ENCODE measurements around the gene ITPKB. TPM values are rescaled to one million over a fixed set of nuclear protein-coding genes. Genes with fewer than 3 reads are reported as not detected.

Gene ITPKB
- total RNA-seq, 1 donor from 2014 or later = 1.6 TPM

DNA sequence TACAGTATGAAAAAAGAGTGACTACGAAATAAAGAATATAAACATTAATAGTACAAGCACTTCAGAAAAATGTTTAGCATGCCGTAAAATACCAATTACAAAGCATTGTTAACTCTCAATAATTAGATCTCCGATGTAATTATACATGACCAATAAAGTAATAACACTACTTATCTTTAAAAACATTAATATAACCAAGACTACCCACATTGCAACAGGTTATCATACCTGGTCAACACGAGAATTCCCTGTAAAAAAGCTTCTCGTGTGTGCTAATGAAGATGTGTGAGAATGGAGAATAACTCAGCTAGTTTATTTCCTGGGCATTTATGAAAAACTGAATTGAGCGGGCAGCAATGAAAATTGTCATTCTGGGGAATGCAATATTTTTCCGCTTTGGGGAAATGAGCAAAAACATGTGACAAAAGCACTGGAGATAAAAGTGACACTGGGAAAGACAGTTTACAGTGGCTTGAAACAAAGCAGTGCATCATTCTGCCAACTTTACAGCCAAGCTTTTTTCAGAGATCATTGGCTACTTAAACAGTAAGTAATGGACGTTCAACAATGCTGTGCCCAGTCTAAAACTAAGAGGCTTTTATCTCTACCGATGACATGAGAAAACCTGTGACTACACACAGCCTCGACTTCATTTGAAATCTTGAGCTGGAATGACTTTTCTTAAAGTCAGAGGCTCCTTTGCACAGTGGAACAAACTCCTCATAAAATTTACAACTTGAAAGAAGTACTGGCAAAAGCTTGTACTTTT lies 34.7 kb downstream of the ITPKB start:
- H3F3A ChIP-seq (ENCODE audit: low read depth) = peaks cover 11% of the 10 kb centered on the region
- no peak overlapping the region for H3K4me2 ChIP-seq
- Mint-ChIP-seq H3K27ac (peak overlapping the region; percentile 75), H3K36me3 (peaks cover 14% of the 10 kb centered on the region), H3K4me3 (peak overlapping the region; percentile 78), H3K9me3 (no peaks in the 10 kb centered on the region), H3K4me1 (peaks cover 33% of the 10 kb centered on the region), H3K27me3 (ENCODE audit: insufficient read depth, low read depth) (peaks cover 2% of the 10 kb centered on the region)
- H4K20me1 ChIP-seq (ENCODE audit: low read depth) = no peaks in the 10 kb centered on the region
- no peaks in the 10 kb centered on the region for H3K9me3 ChIP-seq (ENCODE audit: low read depth)
- H3K79me2 ChIP-seq (ENCODE audit: low read depth) = no peaks in the 10 kb centered on the region
- peaks cover 11% of the 10 kb centered on the region for H3K27me3 ChIP-seq
- H3K36me3 ChIP-seq = no peaks in the 10 kb centered on the region
- peaks cover 9% of the 10 kb centered on the region for H3K4me1 ChIP-seq
- no peak for DNase-seq (ENCODE audit: low spot score)
- no peak overlapping the region for H2AFZ ChIP-seq (replicated peaks)
- no peak overlapping the region for H3K4me3 ChIP-seq
- no peak overlapping the region for H3K9ac ChIP-seq
- H3K27ac ChIP-seq = no peak overlapping the region
- TF ChIP-seq, protein P1, sequence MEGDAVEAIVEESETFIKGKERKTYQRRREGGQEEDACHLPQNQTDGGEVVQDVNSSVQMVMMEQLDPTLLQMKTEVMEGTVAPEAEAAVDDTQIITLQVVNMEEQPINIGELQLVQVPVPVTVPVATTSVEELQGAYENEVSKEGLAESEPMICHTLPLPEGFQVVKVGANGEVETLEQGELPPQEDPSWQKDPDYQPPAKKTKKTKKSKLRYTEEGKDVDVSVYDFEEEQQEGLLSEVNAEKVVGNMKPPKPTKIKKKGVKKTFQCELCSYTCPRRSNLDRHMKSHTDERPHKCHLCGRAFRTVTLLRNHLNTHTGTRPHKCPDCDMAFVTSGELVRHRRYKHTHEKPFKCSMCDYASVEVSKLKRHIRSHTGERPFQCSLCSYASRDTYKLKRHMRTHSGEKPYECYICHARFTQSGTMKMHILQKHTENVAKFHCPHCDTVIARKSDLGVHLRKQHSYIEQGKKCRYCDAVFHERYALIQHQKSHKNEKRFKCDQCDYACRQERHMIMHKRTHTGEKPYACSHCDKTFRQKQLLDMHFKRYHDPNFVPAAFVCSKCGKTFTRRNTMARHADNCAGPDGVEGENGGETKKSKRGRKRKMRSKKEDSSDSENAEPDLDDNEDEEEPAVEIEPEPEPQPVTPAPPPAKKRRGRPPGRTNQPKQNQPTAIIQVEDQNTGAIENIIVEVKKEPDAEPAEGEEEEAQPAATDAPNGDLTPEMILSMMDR (IDR thresholded peaks at IDR 0.05) = no peak
- no peak for TF ChIP-seq EZH2 (IDR thresholded peaks at IDR 0.05)
- TF ChIP-seq EZH2phosphoT487 (IDR thresholded peaks at IDR 0.05) = no peak

DNA sequence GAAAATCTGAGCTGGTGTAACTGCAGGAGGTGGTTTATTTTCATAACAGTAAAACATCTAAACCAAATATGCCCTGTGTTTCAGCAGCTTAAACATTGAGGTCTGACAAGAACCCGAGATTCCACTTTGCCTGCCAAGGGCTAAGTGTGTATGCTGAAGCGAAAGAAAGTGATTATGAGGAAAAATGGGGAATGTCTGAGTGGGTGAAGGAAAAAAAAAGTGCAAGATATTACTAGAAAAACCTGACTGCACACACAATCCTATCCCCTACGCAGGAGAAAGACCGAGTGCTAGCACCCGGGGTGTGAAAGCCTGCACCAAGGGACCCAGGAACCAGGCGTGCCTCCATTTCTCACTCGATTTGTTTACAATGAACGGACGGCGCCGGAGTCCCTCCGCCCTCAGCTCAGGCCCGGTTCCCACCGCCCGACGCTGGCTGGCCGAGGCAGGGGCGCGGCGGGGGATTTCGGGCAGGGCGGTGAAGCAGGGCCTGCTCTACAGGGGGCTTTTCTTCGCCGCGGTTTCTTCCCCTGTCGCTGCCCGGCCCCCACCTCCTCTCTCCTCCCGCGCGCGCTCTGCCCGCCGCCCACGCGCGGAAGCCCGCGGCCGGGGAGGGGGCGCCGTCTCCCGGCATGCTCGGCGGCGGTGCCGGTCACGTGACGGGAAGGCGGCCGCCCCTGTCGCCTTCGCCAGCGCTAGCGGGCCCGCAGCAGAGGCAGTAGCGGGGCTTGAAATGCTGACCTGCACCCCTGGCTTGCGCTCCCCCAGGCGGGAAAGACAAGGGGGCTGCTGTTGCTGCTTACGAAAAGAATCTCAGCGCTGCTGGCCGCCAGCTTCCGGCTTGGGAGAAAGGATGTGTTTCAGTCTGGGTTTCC lies 35.9 kb downstream of the ITPKB start:
- no peaks in the 10 kb centered on the region for H3K9me3 Mint-ChIP-seq
- no peaks in the 10 kb centered on the region for H3K79me2 ChIP-seq (ENCODE audit: low read depth)

DNA sequence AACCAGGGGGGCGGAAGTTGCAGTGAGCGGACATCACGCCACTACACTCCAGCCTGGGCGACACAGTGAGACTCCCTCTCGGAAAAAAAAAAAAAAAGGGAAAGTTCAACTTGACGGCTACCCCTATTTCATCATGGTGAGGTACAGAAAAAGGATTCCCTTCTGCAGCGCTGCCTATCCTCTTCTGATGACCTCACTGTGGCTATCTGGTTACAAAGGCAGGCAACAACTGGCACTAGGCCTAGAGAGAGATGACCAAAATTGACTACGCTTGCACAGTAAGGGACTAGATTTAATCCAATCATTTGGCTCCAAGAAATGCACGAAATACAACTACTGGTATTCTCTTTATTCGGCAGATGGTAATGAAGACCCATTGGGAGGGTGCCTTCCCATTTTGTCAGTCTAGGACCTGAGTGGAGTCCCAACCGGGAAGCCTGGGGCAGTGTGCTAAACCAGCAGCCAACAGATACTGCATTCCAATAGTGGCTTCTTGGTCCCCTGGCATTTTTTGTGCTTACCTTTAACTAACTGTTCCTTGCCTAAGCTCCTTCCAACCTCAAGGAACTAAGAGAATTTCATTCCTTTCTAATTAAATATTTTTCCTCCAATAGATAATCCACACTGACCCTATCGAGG lies 36.6 kb downstream of the ITPKB start:
- peaks cover 11% of the 10 kb centered on the region for H3K27me3 ChIP-seq
- Mint-ChIP-seq H3K4me1 (peaks cover 30% of the 10 kb centered on the region), H3K9me3 (no peaks in the 10 kb centered on the region), H3K27ac (peak overlapping the region; percentile 72), H3K27me3 (ENCODE audit: insufficient read depth, low read depth) (peaks cover 5% of the 10 kb centered on the region), H3K4me3 (peak overlapping the region; percentile 77), H3K36me3 (peaks cover 9% of the 10 kb centered on the region)
- H4K20me1 ChIP-seq (ENCODE audit: low read depth) = no peaks in the 10 kb centered on the region
- no peaks in the 10 kb centered on the region for H3K9me3 ChIP-seq (ENCODE audit: low read depth)
- peak overlapping the region; percentile 65 for H3K4me2 ChIP-seq
- H3K79me2 ChIP-seq (ENCODE audit: low read depth) = no peaks in the 10 kb centered on the region
- no peak overlapping the region for H3K4me3 ChIP-seq
- H3K9ac ChIP-seq = no peak overlapping the region
- H3K36me3 ChIP-seq = no peaks in the 10 kb centered on the region
- H3K4me1 ChIP-seq = no peaks in the 10 kb centered on the region
- no peak overlapping the region for H2AFZ ChIP-seq (replicated peaks)
- peaks cover 11% of the 10 kb centered on the region for H3F3A ChIP-seq (ENCODE audit: low read depth)
- DNase-seq (ENCODE audit: low spot score) = no peak
- TF ChIP-seq, protein P1 (IDR thresholded peaks at IDR 0.05) = no peak
- TF ChIP-seq EZH2phosphoT487 (IDR thresholded peaks at IDR 0.05) (no peak), EZH2 (IDR thresholded peaks at IDR 0.05) (no peak)
- H3K27ac ChIP-seq = no peak overlapping the region

More for the DNA sequence above, 35.9 kb downstream of the ITPKB start:
- Mint-ChIP-seq H3K36me3 (peaks cover 14% of the 10 kb centered on the region), H3K27me3 (ENCODE audit: insufficient read depth, low read depth) (peaks cover 5% of the 10 kb centered on the region), H3K4me3 (peak overlapping the region; percentile 78), H3K4me1 (peaks cover 25% of the 10 kb centered on the region), H3K27ac (peak overlapping the region; percentile 75)
- Histone ChIP-seq H3K27ac (no peak overlapping the region), H3K27me3 (peaks cover 11% of the 10 kb centered on the region), H3K36me3 (no peaks in the 10 kb centered on the region), H2AFZ (replicated peaks) (peak overlapping the region; percentile 96), H3K4me2 (peak overlapping the region; percentile 65), H3K4me1 (peaks cover 2% of the 10 kb centered on the region), H3K4me3 (peak overlapping the region; percentile 41), H4K20me1 (ENCODE audit: low read depth) (no peaks in the 10 kb centered on the region), H3K9me3 (ENCODE audit: low read depth) (no peaks in the 10 kb centered on the region), H3K9ac (no peak overlapping the region), H3F3A (ENCODE audit: low read depth) (peaks cover 11% of the 10 kb centered on the region)
- no peak for TF ChIP-seq EZH2phosphoT487 (IDR thresholded peaks at IDR 0.05)
- TF ChIP-seq EZH2 (IDR thresholded peaks at IDR 0.05) = no peak
- TF ChIP-seq, protein P1 (IDR thresholded peaks at IDR 0.05) = peak; percentile 3
- peak; percentile 85 for DNase-seq (ENCODE audit: low spot score)
